ENCODE measurements around the gene TMCO1.
A peak's percentile ranks its signal among the peaks of the same experiment; 100 is the strongest.
"Not testable (repeated sequence)": the region's sequence is repeated elsewhere in the genome, so short reads cannot be mapped to it uniquely, and the experiment has no call there.

Gene TMCO1

DNA sequence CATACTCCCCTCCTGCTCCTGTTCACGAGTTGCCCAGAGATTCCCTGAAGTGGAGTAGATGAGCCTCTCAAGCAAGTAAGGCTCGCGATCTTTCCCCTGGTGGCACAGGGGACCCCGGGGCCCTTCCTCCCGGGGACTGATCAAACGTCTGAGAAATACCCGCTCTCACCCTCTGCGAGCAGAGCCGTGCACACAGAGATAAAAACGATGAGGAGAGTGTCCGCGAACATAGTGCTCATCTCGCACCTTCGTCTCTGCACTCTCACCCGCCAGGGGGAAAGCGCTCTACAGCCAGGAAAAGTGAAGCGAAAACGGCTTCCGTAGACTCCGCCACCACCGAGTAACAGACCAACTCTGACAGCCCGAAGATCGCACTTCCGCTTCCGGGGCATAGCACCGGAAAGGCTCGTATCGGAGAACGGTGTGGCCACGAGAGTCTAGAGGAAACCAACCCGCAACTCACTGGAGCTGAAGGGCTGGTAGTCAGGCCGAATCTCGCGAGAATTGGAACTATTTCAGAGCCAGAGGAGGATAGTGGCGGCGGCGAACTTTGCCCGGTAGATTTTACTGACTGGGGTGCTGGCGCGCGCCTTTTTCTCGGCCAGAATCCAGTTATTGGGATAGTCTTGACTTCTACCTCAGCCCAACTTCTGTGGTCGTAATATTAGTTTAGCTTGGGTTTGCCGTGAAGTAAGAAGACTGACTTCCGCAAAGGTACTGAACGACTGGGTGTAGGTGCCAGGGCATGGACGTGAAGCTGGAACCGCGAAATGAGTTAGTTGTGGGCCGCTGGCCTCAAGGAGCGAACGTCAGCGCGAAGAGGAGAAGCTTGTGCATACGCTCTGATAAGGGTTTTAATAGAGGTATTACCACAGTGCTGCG is at the start of gene TMCO1:
Gene TMCO1 (minus strand): TSS at position 356 of the 882 bp plus-strand sequence. CDS start 117 bp downstream, at position 239.
- peak; percentile 95 for DNase-seq (ENCODE audit: low spot score)

DNA sequence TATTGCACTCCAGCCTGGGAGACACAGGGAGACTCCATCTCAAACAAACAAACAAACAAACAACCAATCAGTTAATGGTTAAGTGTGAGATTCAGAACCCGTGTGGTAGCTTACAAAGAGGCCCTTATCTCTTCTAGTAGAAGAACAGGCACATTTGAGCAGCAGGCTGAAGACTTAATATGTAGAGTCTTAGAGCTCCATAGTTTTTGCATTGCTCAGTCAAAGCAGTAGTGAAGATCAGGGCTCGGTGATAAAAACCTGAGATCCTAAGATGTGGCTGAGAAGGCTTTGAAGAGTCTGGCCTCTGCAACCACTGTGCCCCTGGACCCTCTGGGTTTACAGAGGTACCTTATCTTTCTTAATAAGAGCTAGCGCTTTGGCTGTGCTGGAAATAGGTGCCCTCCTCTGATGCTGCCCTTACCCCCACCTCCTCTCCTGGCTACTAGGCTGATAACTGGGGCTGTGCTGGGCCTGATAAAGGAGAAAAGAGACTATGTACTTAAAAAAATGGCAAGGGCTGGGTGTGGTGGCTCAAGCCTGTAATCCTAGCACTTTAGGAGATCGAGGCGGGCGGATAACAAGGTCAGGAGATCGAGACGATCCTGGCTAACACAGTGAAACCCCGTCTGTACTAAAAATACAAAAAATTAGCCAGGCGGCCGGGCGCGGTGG is 48.3 kb upstream of the TMCO1 start:
- no peak for DNase-seq (ENCODE audit: low spot score)

DNA sequence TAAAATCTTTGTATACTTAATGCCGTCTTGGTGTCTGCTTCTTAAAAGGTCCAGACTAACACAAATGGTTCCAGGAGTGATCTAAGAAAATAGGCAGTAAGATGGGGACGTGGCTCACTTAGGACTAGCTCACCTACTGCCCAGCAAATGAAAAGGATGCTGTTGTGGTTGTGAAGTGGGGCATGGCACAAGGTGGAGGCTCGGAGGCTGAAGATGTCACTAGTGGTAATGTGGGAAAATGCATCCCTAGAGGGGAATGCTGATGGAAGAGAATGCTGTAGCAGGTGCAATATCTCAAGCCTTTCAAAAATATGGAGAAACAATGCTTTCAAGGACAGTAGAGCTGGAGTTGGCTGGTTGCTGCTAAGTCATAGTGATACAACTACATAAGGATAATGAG is 47.5 kb upstream of the TMCO1 start:
- no peak for DNase-seq (ENCODE audit: low spot score)

DNA sequence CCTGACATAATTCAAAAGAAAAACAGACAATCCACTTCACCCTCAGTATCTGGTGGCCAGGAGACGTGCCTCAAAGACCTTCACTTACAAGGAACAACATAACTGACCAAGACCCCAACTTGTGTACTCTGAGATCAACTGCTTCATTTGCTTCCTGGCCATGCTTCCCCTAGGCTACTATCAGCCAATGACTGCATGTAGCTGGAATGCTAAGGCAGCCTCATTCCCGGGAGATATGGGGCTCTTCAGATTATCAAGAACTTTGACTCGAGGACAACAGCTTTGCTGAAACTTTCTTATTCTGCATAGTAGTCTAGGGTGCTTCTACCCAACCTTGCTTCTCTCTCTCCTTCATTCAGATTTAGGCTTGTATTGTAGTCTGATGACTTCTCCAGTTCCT is 47.1 kb upstream of the TMCO1 start:
- no peak for DNase-seq (ENCODE audit: low spot score)

GRCh38 chr1:165807613-165808012 is 38.9 kb upstream of the TMCO1 start:
- DNase-seq (ENCODE audit: low spot score), result no peak

- DNase-seq (ENCODE audit: low spot score), result not testable (repeated sequence)
Measured at GRCh38 chr1:165804513-165804912, 35.8 kb upstream of the TMCO1 start.

DNA sequence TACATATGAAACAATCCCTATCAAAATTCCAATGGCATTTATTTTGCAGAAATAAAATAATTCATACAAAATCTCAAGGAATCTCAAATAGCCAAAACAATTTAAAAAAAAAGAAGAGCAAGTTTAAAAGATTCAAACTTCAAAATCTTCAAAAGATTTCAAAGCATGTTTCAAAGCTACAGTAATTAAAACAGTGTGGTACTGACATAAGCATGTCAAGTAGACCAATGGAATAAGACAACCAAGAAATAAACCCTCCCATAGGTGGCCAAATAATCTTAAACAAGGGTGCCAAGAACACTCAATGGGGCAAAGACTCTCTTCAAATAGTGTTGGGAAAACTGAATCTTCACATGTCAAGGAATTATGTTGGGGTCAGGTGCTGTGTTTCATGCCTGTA is 30.7 kb upstream of the TMCO1 start:
- DNase-seq (ENCODE audit: low spot score), result no peak

GRCh38 chr1:165795894-165796293 is 27.2 kb upstream of the TMCO1 start:
- no peak for DNase-seq (ENCODE audit: low spot score)

DNA sequence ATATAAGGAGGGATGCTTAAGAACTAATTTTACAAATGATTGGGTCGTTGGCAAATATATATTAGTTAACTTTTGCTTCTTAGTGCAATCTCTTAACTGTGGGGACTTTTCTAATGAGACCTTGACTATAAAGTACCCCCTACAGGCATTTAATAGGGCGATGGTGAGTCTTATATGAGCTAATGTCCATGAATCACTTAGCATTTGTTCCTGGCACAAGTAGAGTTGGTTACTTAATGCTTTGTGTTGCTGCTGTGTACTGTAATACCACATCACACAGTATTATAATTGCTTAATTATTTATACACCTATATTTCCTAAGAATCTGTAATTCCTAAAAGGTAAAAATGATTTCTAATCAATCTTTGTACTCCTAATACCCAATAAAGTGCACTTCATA is 25.3 kb upstream of the TMCO1 start:
- DNase-seq (ENCODE audit: low spot score), result no peak

DNA sequence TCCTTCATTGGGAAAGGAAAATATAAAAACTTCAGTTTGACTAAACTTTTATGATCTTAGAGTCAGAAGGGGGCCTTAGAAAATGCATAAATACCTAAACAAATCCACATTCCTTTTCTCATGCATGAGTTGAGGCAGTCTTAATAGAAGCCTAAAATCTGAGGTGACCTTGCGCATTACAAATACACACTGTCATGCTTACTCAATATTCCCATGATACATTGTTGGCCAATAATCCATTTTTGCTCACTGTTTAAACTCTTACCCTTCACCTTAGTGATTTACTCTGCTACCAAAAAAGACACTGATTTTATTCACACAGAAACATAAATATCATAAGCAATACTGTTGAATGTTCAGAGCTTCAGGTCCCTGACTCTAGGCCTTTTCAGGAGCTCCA is 19.1 kb upstream of the TMCO1 start:
- no peak for DNase-seq (ENCODE audit: low spot score)

- DNase-seq (ENCODE audit: low spot score), result not testable (repeated sequence)
Measured at GRCh38 chr1:165783519-165783918, 14.9 kb upstream of the TMCO1 start.

GRCh38 chr1:165778197-165778596 is 9.5 kb upstream of the TMCO1 start:
- not testable (repeated sequence) for DNase-seq (ENCODE audit: low spot score)

DNA sequence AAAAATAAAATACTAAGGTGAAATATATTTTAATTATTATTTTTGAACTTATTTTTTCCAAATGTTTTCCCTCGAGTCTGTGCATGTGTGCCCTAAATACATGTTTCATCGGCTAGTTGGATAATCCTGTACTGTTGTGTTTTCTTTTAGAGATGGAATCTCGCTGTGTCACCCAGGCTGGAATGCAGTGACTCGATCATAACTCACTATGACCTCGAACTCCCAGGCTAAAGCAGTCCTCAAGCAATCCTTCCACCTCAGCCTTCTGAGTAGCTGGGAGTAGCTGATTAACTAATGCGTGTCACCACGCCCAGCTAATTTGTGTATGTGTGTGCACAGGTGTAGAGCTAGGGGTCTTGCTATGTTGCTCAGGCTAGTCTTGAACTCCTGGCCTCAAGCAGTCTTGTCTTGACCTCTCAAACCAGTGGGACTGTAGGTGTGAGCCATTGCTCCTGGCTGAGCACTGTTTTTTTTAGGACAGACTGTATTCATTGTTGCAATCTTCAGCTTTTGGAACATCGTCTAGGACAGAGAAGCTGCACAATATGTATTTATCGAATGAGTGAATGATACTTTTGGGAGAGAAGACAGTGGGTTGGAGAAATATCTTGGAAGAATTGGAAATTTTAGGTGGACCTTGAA is 4.8 kb upstream of the TMCO1 start:
- no peak for DNase-seq (ENCODE audit: low spot score)

GRCh38 chr1:165772739-165773138 is 4.1 kb upstream of the TMCO1 start:
- no peak for DNase-seq (ENCODE audit: low spot score)

GRCh38 chr1:165764277-165764676 is 4.4 kb downstream of the TMCO1 start:
- DNase-seq (ENCODE audit: low spot score), result no peak

- no peak for DNase-seq (ENCODE audit: low spot score)
Measured at GRCh38 chr1:165763442-165763841, 5.2 kb downstream of the TMCO1 start.

DNA sequence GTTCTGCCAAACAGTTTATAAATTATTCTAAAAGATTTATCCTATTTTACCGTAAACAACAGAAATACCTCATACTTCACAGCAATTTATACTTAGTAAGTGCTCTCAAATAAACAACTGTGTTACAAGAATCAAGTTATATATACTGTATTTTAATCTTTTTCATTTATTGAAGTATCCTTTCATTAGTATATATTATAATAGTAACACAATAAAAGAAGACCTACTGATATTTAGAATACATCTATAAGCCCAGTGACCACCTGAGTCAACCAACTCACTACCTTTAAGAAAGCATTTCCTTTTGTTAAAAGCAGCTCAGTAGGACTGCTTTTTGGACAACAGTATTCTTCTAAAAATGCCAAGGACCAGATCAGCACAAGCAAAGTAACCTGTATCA is 5.9 kb downstream of the TMCO1 start:
- DNase-seq (ENCODE audit: low spot score), result no peak

DNA sequence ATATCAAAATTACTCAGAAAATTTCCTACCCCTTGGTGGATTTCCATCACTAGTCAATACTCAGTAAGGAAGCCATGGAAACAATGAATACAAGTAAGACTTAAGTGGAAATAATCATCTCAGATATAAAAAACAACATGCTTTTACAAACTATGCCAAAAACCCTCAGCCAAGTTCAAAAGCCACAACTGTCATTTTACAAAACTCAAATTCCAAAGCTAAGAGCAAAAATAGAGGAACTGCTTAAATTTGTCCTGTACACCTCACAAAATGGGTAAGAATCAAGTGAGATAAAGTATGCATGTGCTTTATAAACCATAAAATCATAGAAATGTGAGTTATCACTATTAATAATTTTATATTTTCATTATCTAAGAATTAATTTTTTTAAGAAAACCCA is 9.6 kb downstream of the TMCO1 start:
- DNase-seq (ENCODE audit: low spot score), result no peak

DNA sequence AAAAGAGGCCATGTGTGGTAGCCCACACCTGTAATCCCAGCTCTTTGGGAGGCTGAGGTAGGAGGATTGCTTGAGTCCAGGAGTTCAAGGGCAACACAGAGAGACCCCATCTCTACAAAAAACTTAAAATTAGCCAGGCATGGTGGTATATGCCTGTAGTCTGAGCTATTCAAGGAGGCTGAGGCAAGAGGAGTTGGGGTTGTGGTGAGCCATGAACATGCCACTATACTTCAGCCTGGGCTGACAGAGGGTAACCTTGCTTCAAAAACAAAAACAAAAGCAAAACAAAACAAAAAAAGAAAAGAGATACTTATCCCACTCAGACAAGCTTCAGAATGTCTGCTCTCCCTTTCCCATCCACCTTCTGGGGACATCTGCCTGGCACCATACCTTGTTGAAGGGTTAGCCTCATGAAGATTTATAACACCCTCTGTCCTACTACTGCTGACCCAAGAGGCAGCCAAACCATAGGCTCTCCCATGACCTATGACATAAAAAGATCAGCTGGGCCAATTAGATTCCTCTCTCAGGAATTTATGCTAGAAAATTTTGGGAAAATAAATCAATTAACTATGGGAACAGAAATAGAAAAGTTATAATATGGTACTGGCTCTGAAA is 13.2 kb downstream of the TMCO1 start:
- no peak for DNase-seq (ENCODE audit: low spot score)

- no peak for DNase-seq (ENCODE audit: low spot score)
Measured at GRCh38 chr1:165753934-165754333, 14.7 kb downstream of the TMCO1 start.

DNA sequence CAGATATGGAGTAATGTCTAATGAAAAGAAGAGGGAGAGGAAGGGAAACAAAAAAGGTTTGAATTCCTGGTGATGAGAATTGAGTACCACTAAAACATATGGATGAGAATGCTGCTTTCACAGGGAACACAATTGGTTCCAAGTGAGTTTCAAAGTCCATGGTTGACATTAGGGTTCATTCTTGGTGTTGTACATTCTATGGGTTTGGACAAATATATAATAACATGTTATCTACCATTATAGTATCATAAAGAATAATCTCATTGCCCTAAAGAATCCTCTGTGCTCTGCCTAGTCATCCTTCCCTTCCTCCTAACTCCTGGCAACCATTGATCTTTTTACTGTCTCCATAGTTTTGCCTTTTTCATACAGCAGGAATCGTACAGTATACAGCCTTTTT is 20.1 kb downstream of the TMCO1 start:
- no peak for DNase-seq (ENCODE audit: low spot score)

GRCh38 chr1:165747632-165748447 is 20.8 kb downstream of the TMCO1 start:
- DNase-seq (ENCODE audit: low spot score), result no peak

Data from left forelimb (tissue), 1 donor.